Mammary epithelial cell (primary cell): ENCODE data around the gene GPRC5A.

Source experiments
- CTCF ChIP-seq, 2 donors: IDR thresholded peaks in 1 of 2; conservative IDR thresholded peaks in 1 of 2; 2 replicates each; pipeline ENCODE4 v1.5.1; 2011 to 2012; ENCODE audit warnings: inconsistent platforms in 2 of 2, low read length in 2 of 2, mild to moderate bottlenecking in 2 of 2, control low read depth in 1 of 2, low read depth in 1 of 2; ENCODE audit not compliant: insufficient read depth in 1 of 2; ENCODE audit errors: extremely low read depth in 1 of 2
- EZH2 ChIP-seq: IDR thresholded peaks from 2 replicates; pipeline ENCODE4 v1.6.1; 2012; ENCODE audit warnings: low read length, inconsistent platforms, borderline replicate concordance

- TF ChIP-seq CTCF (conservative IDR thresholded peaks at IDR 0.05 in 1 of 2, IDR thresholded peaks at IDR 0.05 in 1 of 2; ENCODE audit: extremely low read depth in 1 of 2, insufficient read depth in 1 of 2, low read depth in 1 of 2, low read length in 2 of 2) (no peak), EZH2 (no peak)
Observed at GRCh38 chr12:12951504-12951903, 60.1 kb downstream of the GPRC5A start.
